ENCODE data around the gene TPPP. TPM values are rescaled to one million over a fixed set of nuclear protein-coding genes. Genes with fewer than 3 reads are reported as not detected.

Gene TPPP
- total RNA-seq, 2 donors from 2014 or later = 3.9 to 6.3 TPM

DNA sequence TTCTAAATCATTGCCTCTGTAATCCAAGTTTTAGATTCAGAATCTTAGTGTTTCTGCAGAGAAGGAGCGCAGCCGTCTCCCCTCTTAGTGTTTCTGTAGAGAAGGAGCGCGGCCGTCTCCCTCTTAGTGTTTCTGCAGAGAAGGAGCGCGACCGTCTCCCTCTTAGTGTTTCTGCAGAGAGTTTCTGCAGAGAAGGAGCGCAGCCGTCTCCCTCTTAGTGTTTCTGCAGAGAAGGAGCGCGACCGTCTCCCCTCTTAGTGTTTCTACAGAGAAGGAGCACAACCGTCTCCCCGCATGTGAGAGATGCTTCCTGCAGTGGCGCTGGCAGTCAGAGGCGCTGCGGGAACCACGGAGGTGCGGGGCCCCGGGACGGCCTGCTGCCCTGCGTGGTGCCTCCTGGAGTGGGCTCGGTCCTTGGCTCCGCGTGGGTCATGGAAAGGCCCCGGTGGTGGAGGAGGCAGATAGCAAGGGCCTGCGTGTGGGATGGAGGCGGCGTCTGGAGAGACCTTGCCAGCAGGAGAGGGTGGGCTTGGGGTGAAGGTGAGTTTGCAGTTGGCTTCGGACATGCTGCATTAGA lies 70.1 kb downstream of the TPPP start:
- ATAC-seq (no peak), DNase-seq (no peak)
- intact Hi-C loops (cut with DNase I, micrococcal nuclease) = no loop called here

DNA sequence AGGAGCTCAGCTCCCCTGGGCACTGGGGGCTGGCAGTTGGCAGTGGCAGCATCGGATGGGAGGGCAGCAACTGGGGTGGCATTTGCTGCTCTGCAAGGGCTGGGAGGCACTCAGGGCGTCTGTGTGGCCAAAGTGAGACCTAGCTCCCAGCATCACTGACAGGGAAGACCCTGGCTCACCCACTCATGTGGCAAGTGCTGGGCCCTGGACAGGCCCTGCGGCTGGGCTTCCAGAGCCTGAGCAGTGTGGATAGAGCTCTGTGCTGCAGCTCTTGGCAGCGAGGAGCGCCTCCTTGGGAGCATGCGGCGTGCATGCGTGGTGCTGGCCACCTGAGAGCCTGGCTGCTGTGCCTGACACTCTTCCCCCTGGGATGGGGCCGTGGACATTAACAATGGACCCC lies 70.8 kb downstream of the TPPP start:
- ATAC-seq (no peak), DNase-seq (peak in 1 of 2 donors; percentile 5)
- intact Hi-C loops (cut with DNase I, micrococcal nuclease) = no loop called here

DNA sequence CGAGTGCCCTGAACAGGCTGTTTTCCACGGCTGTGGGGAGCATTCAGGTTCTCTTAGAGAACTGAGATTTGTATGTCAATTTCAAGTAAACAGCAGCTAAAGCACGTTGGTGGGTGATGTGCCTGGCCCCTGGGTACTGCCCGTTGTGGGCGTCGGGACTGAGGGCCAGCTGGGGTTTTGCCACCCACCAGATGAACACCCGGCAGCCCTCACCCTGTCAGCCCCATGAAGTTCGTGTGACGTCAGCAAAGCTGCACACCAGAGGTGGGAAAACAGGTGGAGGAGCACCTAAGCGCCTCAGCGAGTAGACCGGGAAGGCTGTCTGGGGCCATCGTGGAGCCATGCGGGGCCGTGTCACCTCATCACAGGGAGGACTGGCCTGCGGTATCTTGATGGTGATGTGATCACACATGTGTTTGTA lies 71.8 kb downstream of the TPPP start:
- ATAC-seq (no peak), DNase-seq (peak in 1 of 2 donors; percentile 9)
- intact Hi-C loops (cut with DNase I, micrococcal nuclease) = no loop called here

DNA sequence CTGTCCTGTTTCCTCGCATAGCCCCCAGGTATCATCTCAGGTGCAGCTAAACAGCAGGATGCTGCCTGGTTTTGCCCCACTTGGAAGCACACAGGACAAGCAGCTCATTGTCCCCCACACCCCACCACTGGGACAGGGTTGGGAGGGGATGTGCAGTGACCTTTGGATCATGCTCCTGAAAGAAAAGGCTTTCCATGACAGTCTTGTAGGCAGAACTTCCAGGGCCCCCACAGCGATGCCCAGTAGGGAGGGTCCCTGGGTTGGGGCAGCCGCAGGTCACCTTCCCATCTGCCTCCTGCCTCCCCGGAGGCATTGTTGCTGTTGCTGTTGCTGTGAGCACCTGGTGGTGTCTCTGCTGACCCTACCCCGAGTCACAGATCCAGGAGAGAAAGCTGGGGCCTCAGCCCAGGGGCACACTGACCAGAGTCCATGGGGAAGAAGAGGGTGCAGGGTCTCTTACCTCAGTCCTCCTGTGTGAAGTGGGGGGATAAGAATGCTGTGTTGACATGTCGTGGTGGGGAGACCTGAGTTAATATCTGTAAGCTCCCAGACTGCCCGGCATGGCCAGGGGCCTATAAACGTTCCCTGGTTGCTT lies 72.5 kb downstream of the TPPP start:
- intact Hi-C loops (cut with DNase I, micrococcal nuclease) = no loop called here
- DNase-seq (peak in 1 of 2 donors; percentile 9), ATAC-seq (no peak)

DNA sequence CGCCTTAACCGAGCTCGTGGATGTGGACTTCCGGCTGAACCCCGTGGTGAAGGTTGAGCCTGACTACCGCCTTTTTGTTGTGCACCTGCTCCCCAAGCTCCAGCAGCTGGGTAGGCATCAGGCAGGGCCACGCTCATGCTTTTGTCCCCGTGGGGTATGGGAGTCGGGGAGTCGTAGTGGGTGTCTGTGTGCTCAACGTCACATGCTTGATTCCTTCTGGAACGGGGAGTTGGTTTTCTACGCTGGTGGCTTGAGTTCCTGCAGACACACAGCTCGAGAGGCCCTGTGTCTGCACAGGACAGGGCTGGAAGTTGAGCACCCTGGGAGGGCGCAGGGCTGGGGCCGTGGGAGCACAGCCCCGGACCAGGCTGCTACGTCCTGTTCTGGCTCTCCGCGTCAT lies 73.0 kb downstream of the TPPP start:
- intact Hi-C loops (cut with DNase I, micrococcal nuclease) = no loop called here
- DNase-seq (peak in 1 of 2 donors; percentile 12), ATAC-seq (no peak)

DNA sequence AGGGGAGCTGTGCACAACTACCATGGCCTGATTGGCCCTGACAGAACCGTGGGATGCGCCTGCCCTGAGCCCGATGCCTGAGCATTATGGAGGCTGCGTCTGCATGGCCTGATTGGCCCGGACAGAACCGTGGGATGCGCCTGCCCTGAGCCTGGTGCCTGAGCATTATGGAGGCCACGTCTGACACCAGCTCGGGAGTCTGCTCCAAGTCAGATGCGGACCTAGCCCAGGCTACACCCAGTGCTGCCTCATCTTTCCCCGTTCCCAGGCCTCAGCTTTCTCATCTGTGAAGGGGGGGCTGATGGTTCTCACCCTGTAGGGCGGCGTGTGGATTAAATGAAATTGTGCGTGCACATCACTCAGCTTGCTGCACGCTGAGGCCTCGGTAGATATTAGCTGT lies 73.7 kb downstream of the TPPP start:
- ATAC-seq (no peak), DNase-seq (peak in 1 of 2 donors; percentile 11)
- intact Hi-C loops (cut with DNase I, micrococcal nuclease) = no loop called here

DNA sequence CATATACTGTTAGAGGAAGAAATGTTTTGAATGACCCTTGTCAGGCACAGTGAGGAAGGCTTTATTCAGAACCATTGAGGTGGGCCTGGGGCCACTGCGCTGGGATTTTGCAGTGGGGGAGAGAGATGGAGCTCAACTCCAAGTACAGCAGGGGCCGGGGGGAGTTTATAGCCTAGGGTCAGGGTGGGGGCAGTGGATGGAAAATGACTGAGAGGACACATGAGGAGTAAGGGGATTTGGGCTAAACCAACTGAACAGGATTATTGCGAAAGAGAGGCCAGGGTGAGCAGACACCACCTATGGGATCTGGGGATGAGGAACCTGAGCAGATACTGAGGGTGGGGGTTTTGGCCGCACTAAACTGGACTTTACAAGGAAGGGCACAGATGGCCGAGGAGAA lies 74.7 kb downstream of the TPPP start:
- DNase-seq = peak in 1 of 2 donors; percentile 8
- ATAC-seq = no peak
- intact Hi-C loops (cut with DNase I, micrococcal nuclease) = no loop called here

DNA sequence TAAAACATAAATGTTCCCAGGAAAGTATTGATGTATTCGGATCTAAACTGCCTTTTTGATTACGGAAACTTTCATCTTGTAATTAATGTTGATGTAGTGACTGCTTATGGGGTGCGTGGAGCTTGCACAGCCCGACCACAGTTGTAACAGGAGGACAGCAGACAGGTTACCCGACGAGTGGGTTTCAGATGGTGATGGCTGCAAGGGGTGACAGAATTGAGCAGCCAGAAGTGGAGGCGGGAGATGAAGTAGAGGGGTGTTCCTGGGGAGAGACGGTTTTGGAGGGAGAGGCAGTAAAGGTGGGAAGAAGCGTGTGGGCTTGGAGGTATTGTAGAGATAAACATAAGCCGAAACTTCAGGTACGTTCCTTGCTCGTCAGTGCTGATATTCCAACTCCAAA lies 75.3 kb downstream of the TPPP start:
- intact Hi-C loops (cut with DNase I, micrococcal nuclease) = no loop called here
- no peak for ATAC-seq
- peak in 1 of 2 donors; percentile 5 for DNase-seq

DNA sequence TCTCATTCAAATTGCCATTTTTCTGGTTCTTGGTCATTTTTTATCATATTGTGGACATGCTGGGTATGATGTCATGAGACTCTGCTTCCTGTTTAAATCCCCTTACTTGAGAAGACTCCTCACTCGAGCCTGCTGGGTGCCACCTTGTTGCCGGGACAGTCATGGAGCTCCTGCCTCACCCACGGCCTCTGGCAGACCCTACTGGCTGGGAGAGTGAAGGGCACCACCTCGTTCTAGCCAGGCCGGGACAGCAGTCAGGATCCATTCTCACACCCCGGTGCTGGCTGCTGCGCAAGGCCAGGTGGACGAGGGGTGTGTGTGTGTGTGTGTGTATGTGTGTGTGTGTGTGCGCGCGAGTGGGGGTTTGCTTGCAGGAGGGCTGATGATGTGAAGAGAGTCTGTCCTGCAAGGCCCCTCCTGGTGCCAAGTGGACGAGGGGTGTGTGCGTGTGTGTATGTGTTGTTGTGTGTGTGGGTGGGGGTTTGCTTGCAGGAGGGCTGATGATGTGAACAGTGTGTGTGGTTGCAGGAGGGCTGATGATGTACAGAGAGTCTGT lies 76.6 kb downstream of the TPPP start:
- DNase-seq = peak in 1 of 2 donors; percentile 22
- intact Hi-C loops (cut with DNase I, micrococcal nuclease) = no loop called here
- no peak for ATAC-seq

DNA sequence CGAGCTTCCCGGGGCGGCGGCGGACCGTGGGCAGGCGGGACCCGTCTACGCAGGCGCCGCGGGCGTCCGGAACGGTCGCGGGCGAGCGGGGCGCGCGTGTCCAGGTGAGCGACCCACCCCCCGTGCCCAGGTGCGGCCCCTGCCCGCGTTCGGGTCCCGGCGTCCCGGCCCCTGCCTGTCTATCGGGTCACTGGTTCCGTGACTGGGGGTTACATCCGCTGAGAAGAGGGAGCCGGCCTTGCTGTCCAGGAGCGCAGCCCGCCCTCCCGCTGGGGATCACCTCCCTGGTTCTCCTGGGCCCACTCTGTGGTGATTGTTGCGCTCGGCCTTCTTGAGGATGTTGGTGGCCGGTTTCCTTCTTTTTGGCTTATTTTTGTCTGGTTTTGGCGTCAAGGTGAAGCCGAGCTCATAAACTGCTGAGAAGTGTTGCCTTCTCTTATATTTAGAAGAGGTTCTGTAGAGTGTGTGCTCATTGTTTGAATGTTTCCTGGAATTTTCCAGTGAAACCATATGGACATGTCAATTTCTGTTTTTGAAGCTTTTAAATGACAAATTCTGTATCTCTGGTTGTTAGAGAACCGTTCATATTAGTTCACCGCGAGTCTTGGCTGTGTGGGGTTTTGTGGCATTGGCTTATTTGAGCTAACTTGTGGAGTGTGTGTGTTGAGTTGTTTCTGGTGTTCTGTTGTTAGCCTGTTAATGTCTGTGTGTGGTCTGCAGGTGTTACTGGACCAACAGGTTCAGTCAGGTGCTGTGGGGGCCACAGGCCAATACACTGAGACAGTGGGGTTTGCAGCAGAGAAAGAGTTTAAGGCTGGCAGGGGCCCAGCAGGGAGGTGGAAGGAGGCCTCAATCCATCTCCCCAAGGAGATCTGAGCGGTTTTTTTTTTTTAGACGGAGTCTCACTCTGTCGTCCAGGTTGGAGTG lies 80.4 kb downstream of the TPPP start:
- intact Hi-C loops (cut with DNase I, micrococcal nuclease) = no loop called here
- ATAC-seq = peak; percentile 5
- DNase-seq = peak in 1 of 2 donors; percentile 30

DNA sequence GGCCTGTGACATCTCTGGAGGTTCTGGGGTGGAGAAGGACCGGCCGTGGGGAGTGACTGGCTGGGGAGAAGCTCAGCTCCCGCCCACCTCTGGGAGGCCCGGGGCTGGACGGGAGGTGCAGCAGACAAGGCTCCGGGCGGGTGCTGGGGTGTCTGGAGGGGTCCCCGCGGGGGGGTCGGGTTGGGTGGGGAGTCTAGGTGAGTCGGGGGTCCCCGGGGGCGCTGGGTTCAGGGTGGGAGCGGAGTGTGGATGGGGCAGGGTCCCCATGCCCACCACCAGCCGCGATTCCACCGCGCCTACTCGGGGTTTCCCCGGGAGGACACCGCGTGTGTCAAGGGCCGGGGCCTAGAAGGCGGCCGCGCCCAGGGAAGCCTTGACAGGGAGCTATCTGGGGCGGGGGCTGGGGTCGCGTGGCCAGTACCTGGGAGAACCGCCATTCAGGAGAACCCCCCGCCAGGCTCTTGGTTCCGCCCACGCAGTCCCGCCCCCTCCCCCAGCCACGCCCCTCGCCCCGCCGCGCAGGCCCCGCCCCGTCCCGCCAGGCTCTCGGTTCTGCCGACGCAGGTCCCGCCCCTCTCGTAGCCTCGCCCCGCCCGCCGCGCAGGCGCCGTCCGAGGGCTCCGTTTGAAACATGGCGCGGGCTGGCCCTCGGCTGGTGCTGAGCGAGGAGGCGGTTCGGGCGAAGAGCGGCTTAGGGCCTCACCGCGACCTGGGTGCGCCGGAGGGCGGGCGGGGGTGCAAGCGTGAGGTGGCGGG lies 81.2 kb downstream of the TPPP start, which contains the start of gene CEP72:
Gene CEP72 (plus strand): TSS at position 610 of the 756 bp plus-strand sequence. CDS start 22 bp downstream, at position 632.
- DNase-seq (peak; percentile 87 to 92), ATAC-seq (peak; percentile 95)
- intact Hi-C loops (cut with DNase I, micrococcal nuclease) = no loop called here

DNA sequence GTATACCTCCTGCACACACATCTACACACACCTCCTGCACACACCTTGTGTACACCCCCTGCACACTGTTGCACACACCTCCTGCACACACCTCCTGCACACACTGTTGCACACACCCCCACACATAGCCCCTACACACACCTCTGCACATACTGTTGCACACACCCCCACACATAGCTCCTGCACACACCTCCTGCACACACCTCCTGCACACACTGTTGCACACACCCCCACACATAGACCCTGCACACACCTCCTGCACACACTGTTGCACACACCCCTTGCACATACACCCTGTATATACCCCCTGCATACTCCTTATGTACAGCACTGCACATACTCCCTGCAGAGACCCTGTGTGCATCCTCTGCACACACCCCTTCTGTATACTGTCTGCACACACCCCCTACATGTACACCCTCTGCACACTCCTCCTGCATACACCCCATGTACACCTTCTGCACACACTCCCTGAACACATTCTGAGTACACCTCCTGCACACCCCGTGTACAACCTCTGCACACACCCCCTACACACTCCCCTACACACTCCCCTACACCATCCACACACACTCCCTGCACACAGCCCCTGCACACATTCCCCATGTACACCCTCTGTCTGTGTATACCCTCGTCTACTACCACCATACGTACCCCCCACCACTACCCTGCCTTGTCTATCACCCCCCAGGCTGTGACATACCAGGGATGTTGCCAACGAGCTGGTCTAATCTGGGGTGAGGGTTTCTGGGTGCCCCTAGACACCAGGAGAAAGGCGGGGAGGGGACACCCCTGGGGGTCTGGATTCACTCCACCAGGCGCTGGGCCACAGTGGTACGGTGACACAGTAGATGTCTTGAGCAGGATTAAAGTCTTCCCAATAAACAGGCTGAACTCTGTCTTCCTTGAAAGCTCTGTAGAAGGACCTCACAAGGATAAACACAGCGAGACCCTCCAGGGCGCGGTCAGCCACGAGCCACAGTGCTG lies 82.1 kb downstream of the TPPP start:
- ATAC-seq = no peak

DNA sequence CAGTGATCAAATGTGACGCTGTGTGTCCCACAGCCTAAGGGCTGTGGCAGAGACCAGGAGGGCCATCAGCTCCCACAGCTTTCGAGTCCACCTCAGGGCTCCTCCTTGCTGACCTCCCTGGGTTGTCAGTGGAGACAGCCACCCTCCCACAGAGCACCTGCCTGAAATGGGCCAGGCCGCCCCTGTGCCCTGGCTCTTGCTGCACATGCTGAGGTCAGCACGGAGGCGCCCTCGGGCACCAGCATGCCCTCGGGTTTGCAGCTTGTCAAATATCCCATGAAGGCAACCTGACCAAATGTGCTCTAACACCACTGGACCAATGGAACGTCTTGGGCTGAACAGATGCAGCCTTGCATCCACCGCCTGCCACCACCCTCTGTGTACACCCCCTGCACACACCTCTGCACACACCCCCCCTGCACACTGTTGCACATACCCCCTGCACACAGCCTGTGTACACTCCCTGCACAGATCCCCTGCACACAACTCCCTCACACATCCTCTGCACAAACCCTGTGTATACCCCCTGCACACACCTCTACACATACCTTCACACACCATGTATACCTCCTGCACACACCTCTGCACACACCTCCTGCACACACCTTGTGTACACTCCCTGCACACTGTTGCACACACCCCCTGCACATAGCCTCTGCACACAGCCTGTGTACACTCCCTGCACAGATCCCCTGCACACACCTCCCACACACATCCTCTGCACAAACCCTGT lies 83.0 kb downstream of the TPPP start:
- no peak for ATAC-seq
- intact Hi-C loops (cut with DNase I, micrococcal nuclease) = no loop called here
- peak in 1 of 2 donors; percentile 12 for DNase-seq

More for the DNA sequence above, 82.1 kb downstream of the TPPP start:
- peak in 1 of 2 donors; percentile 23 for DNase-seq
- intact Hi-C loops (cut with DNase I, micrococcal nuclease) = no loop called here

Data from left colon (tissue), 2 donors.